Islet precursor cell (in vitro differentiated cells): ENCODE measurements around the gene SEMA7A.
"Not testable (repeated sequence)": the region's sequence is repeated elsewhere in the genome, so short reads cannot be mapped to it uniquely, and the experiment has no call there.

Experiments used
- DNase-seq: peaks from one replicate; pipeline ENCODE4 v3.0.0-alpha.2; 2018

SEMA7A gene, protein sequence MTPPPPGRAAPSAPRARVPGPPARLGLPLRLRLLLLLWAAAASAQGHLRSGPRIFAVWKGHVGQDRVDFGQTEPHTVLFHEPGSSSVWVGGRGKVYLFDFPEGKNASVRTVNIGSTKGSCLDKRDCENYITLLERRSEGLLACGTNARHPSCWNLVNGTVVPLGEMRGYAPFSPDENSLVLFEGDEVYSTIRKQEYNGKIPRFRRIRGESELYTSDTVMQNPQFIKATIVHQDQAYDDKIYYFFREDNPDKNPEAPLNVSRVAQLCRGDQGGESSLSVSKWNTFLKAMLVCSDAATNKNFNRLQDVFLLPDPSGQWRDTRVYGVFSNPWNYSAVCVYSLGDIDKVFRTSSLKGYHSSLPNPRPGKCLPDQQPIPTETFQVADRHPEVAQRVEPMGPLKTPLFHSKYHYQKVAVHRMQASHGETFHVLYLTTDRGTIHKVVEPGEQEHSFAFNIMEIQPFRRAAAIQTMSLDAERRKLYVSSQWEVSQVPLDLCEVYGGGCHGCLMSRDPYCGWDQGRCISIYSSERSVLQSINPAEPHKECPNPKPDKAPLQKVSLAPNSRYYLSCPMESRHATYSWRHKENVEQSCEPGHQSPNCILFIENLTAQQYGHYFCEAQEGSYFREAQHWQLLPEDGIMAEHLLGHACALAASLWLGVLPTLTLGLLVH

DNA sequence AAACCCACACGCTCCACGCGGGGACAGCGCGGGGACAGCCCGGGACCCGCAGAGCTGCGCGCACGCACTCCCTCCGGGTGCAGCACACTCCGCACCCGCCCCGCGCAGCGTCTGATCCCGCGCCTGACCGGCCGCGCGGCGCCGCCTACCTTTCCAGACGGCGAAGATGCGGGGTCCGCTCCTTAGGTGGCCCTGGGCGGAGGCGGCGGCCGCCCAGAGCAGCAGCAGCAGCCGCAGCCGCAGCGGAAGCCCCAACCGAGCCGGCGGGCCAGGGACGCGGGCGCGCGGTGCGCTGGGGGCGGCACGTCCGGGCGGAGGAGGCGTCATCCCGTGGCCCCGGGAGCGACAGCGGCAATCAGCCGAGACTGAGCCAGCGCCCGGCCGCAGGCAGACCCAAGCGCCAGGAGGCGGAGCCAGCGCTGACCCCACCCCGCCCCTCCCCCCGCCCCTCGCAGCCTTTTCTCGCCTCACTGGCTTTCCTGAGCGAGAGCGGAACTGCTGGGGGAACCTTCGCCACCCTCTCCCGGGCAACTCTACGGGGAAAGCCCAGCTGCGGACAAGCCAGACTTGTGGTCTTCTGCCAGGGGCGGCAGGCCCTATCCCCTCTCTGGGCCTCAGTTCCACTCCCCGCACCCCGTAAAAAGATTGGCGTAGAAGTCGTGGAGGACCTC is at the start of gene SEMA7A:
SEMA7A (minus strand) TSS at position 367 of the 671 bp plus-strand sequence; CDS start at position 327, 40 bp downstream.
- peak; percentile 96 for DNase-seq

DNA sequence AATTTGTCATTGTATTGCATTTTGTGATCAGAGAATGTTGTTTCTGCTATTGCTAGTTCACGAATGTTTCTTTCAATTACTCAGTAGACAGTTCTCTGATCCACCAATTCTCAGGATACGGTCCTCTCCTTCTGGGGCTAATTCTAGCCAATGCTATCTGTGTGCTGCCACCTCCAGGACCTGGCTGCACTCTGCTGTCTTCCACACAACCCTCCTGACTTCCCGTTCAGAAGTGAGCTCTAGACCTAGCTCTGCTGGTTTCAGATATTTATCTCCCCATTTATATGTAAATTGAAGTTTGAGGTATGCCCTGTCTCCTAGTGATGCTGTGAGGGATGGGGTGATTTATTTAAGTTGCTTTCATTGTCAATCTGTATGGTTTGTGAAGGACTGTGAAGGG is 48.9 kb upstream of the SEMA7A start:
- DNase-seq, result no peak

DNA sequence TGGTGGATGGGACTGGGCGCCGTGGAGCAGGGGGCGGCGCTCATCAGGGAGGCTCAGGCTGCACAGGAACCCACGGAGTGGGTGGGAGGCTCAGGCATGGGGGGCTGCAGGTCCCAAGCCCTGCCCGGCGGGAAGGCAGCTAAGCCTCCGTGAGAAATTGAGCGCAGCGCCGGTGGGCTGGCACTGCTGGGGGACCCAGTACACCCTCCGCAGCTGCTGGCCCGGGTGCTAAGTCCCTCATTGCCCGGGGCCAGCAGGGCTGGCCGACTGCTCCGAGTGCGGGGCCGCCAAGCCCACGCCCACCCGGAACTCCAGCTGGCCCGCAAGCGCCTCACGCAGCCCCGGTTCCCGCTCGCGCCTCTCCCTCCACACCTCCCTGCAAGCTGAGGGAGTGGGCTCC is 46.6 kb upstream of the SEMA7A start:
- DNase-seq, result not testable (repeated sequence)

DNA sequence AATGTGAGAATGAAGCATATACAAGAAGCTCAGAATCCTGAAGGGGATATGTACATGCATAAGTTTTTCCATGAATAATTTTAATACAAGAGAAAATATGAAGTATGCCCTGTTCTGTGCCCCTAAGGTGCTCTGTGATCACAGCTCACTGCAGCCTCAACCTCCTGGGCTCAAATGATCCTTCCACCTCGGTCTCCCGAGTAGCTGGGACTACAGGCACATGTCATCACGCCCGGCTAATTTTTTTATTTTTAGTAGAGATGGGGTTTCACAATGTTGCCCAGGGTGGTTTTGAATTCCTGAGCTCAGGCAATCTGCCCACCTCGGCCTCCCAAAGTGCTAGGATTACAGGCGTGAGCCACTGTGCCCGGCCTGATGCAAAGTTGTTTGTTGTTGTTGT is 37.9 kb upstream of the SEMA7A start:
- not testable (repeated sequence) for DNase-seq

DNA sequence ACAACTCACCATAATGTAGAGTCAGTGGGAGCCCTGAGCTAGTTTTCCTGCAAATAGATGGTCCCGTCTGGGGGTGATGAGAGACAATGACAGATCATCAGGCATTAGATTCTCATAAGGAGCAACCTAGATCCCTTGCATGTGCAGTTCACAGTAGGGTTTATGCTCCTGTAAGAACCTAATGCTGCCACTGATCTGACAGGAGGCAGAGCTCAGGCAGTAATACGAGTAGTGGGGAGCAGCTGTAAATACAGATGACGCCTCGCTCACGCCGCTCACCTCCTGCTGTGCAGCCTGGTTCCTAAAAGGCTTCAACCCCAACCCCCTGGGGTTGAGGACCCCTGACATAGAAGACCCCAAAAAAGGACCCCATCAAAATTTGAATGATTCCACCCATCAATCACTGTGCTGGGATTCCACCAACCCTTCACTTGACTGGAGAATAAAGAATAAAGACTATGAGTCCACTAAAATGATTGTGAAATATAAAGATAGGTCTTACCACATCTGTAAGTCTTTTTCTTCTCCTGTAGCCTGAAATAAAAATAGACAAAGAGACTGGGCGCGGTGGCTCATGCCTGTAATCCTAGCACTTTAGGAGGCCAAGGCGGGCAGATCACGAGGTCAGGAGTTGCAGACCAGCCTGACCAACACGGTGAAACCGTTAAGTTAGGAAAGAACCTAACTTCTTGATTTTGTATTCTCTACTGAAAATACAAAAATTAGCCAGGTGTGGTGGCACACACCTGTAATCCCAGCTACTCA is 37.1 kb upstream of the SEMA7A start:
- DNase-seq, result no peak

DNA sequence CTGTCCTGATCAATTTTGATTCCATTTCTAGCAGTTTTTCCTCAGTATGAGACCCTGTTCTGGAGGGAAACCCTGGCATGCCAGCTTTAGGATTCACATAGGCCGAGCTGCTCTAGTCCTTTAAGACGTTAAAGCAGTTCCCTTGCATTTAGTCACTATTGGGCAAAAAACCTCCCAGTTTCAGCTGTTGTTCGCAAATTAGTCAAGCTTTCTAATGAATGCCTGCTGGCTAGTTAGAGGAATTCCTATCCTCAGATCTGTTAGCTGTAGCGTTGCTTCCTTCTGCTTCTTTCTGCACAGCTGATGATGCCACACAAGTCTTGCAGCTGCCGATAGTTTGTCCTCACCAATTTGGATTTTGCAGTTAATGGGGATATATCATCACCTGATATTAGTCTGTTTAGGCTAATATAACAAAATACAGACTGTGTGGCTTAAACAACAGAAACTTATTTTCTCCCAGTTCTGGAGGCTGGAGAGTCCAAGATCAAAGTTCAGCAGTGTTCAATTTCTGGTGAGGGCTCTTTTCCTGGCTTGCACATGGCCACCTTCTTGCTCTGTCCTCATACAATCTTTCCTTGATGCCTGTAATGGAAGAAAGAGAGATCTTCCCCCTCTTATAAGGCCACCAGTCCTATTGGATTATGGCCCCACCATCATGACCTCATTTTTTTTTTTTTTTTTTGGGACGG is 34.7 kb upstream of the SEMA7A start:
- DNase-seq, result no peak

DNA sequence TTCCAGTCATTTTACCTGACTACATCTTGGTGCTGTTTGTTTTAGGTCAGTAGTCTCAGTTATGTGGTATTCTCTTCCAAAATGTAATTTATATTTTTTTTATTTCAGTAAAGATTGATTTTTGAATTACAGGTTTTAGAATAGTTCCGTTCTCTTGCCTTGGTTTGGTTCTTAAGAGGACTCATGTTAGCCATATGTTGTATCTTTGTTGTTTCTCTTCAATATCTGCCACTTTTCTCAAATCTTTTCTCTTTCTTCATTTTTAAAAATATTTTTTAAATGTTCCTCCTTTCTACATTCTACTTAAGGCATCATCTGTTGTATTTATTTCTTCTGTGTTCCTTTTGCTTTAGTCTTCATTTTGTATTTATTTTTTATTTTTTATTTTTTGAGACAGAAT is 32.8 kb upstream of the SEMA7A start:
- DNase-seq, result no peak

DNA sequence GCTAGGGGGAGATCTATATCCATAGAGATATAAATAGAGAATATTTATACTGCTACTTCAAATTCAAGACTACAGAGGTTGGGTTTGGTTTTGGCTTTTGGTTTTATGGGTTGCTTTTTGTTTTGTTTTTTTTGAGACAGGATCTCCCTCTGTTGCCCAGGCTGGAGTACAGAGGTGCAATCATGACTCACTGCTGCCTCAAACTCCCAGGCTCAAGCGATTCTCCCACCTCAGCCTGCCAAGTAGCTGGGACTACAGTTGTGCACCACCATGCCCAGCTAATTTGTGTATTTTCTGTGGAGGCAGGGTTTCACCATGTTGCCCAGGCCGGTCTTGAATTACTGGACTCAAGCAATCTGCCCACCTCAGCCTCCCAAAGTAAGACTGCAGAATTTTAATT is 31.1 kb upstream of the SEMA7A start:
- no peak for DNase-seq

DNA sequence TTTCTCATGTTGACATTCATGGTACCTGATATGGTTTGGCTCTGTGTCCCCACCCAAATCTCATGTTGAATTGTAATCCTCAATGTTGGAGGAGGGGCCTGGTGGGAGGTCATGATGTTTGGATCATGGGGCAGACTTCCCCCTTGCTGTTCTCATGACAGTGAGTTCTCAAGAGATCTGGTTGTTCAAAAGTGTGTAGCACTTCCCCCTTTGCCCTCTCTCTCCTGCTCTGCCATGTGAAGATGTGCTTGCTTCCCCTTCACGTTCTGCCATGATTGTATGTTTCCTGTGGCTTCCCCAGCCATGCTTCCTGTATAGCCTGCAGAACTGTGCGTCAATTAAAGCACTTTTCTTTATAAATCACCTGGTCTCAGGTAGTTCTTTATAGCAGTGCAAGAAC is 30.5 kb upstream of the SEMA7A start:
- no peak for DNase-seq

DNA sequence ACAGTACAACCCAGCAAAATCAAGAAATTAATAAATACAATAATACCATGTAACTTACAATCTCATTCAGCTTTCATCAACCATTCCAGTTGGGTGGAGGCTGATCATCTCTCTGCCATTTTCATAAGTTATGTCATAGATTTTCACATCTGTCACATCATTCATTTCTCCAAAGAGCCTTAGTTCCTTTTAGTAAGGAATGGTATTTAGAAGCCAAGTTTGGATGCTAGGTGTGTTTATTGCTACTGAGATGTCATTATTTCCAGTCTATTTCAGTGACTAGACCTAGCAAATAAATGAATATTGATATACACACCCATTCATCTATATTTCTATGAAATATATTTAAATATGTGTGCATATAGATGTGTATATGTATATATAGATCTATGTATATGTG is 29.9 kb upstream of the SEMA7A start:
- no peak for DNase-seq

DNA sequence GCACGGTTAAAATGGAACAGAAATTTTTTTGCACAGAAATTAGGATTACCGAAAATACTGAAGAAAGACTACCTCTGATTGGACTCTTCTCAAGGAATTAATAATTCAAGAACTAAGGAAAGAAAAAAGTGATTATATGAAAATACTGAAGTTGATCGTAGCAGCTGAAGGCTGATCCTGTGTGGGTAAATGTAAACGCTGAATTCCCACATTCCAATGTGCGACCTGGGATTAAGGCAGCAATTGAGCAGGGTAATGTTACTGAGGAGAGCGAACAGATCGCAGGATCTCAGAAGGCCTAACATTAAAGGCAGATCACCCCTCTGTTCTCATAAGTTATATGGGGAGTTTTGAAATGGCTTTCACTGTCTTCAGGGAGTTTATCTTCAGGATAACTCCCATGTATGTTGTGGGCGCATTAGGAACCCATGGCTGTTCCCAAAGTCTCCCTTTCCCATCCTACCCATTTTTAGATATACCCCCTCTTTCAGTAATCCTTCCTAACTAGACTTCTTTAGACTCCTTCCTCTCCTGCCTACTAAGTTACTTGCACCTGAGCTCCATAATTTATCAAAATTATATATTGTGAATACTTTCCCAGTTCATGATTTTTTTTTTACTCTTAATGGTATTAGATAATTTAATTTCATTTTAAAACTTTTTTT is 28.2 kb upstream of the SEMA7A start:
- peak; percentile 38 for DNase-seq

DNA sequence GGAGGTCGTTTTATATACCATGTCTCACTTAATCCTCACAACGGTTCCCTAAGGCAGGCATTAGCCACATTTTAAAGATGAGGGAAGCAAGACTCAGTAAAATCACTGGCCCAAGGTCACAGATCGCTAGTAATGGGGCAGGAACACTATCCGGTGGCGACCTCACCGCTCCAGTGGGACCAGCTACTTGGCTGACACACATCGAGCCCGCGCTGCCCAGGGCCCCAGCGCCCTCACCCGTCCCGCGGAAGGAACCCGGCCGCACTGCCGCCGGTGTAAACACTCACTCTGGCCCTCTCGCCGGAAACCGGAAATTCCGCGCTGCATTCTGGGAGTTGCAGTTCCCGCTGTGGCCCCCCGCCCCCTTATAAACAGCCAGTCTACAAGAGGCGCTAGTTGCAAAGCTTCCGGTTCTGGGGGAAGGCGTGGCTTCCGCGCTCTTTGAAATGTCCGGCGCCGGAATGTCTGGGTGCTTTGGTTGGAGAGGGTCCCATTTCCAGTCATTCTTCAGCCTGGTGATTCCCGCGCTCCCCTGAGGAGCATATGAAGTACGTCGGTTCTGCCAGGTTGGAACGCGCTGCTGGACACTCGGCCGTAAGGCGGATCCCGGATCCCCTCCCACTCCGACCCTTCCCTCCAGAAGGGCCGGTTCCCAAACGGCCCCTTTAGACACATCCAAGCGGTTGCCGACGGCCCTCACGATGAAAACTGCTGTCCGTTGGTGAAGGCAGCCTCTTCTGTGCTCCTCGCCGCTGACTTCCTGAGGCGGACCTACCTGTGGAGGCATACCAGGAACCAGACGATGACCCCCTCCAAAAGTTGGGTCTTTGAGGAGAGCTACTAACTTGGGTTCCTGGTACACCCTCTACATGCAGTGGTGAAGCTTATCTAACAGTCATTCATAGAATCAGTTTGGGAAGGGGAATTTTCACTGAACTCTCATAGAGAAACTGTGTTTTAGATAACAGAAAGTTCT is 27.4 kb upstream of the SEMA7A start, which contains the start of gene UBL7:
UBL7 (minus strand) TSS at position 290 of the 976 bp plus-strand sequence. CDS start 2,293 bp downstream, outside the sequence.
- peak; percentile 99 for DNase-seq

DNA sequence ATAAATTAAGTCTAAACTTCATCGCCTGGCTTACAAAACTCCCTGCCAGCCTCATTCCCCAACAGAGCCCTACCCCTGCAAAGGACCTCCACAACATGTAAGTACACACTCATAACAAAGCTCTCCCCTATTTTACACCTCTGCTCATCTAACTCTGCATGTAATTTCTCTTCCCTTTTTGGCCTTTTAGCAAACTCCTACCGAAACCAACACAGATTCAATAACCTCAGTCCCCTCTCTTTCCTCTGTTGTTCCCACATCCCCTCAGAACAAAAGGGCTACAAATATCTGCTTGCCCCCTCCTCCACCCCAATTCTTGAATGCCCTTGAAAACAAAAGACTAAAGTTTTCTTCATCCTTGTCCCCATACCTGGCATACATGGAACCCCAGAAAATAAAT is 26.5 kb upstream of the SEMA7A start:
- DNase-seq, result peak; percentile 26

DNA sequence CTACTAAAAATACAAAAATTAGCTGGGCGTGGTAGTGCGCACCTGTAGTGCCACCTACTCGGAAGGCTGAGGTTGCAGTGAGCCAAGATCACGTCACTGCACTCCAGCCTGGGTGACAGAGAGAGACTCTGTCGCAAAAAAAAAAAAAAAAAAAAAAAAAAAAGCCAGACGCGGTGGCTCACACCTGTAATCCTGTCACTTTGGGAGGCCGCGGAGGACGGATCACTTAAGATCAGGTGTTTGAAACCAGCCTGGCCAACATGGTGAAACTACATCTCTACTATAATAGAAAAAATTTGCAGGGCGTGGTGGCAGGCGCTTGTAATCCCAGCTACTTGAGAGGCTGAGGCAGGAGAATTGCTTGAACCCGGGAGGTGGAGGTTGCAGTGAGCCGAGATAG is 26.0 kb upstream of the SEMA7A start:
- DNase-seq, result not testable (repeated sequence)

DNA sequence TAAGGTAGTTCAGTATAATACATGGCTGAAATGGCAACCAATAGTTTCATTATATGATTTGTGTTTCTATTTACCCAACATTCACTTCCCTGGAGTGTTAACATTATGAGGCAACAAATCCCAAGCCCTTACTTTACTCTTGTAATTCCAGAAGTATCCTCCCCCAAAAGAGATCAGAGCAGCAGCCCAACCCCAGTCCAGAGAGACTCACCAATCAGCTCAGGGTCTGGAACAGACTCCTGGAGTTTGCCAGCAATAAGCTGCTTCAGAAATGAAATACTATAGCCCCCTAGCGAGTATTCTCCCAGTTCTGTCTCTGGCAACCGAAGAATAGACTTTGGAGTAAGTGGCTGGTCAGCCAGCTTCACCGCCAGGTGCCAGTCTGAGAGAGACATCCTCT is 24.7 kb upstream of the SEMA7A start:
- peak; percentile 9 for DNase-seq

DNA sequence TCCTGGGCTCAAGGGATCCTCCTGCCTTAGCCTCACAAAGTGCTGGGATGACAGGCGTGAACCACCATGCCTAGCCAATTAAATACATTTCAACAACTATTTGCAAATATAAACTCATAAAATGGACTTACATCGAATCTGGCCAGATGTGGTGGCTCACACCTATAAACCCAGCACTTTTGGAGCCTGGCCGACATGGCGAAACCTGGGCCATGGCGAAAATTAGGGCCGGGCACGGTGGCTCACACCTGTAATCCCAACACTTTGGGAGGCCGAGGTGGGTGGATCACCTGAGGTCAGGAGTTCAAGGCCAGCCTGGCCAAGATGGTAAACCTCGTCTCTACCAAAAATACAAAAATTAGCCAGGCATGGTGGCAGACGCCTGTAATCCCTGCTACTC is 23.3 kb upstream of the SEMA7A start:
- peak; percentile 29 for DNase-seq

DNA sequence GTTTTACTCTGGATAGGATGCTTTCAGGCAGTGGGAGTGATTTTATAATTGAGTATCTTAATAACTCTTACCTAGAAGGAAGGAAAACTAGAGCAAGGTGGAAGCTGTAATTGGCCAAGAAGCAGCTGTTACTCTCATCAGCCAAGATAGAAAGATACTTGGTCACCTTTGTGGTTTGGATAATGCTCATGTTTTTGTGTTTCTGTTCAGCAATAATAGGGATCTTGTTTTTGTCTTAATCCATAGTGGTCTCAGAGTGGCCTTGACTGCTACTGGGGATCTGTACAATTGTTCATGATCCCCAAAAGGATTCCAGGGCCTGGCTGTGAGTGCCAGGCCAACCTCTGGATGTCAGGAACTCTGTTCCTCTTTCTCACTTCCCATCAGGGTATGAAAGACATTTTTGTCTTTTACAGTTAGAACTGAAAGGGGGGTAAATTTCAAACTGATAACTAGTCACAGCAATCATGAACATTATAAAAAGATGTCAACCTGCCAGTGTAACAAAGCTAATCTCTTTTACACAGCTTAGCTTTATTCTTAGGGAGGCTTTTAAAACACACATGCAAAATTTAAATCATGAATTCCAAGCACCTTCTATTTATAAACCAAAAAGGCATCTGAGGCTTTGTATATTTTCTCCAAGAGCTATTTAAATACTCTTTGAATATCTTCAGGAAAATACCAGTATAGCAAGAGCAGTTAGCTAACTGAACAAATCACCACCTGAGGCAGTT is 21.2 kb upstream of the SEMA7A start:
- DNase-seq, result no peak

DNA sequence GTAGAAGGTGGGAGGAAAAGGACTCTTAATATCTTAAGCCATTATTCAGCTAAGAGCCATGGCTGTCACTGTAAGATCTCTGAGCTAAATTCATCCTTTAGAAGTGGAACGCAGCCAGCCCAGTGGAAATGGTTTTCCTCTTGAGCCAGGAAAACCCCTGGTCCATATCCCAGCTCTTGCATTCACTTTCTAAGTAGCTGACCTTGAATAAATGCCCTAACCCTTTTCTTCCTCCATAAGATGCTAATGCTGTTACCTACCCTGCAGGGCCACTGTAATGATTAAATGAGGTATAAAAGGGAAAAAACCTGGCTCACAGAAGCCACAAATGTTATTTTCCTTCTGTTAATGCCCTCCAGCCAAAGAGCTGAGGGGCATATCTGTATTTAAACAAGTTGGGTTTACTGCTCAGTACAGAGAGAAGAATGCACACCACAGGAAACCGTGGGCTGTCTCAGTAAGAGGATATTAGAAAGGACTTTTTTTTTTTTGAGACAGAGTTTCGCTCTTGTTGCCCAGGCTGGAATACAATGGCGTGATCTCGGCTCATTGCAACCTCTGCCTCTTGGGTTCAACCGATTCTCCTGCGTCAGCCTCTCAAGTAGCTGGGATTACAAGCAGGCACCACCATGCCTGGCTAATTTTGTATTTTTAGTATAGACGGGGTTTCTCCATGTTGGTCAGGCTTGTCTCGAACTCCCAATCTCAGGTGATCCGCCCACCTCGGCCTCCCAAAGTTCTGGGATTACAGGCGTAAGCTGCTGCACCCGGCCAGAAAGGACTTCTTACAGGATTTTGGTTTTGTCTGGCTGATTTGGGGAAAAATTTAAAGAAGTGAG is 20.4 kb upstream of the SEMA7A start:
- DNase-seq, result peak; percentile 49
